Activated B cell treated with CpG ODN at 0.5 μM for 24 hours (primary cell): ENCODE results near the gene HS6ST3. TPM values are rescaled to one million over a fixed set of nuclear protein-coding genes. Genes with fewer than 3 reads are reported as not detected.

Experiments used
- ATAC-seq: fragments of 200-7000 bp; cut with Tn5 transposase; one replicate; pipeline ENCODE4 v1.10.0; 2021; ENCODE audit warnings: low read depth, mild to moderate bottlenecking, moderate library complexity
- CTCF ChIA-PET: fragments of 350-600 bp; sonication (Branson Sonifier 250); formaldehyde crosslinking; loops from one replicate; lab custom pipeline; 2021; ENCODE audit warnings: antibody characterized with exemption; lab: Charles Lee
- POLR2A ChIA-PET: fragments of 350-600 bp; sonication (Branson Sonifier 250); formaldehyde crosslinking; loops from one replicate; lab custom pipeline; 2021; ENCODE audit warnings: antibody characterized with exemption; lab: Charles Lee
- DNase-seq: peaks from one replicate; pipeline ENCODE4 v3.0.0; 2022
- H3K27ac Mint-ChIP-seq: one replicate; pipeline ENCODE4 v1.8.0; 2020; ENCODE audit warnings: mixed read lengths
- H3K27me3 Mint-ChIP-seq: one replicate; pipeline ENCODE4 v1.8.0; 2021; ENCODE audit warnings: mixed read lengths
- H3K36me3 Mint-ChIP-seq: one replicate; pipeline ENCODE4 v1.8.0; 2021; ENCODE audit warnings: low read depth, mixed read lengths
- H3K4me1 Mint-ChIP-seq: one replicate; pipeline ENCODE4 v1.8.0; 2021; ENCODE audit warnings: mixed read lengths
- H3K4me3 Mint-ChIP-seq: one replicate; pipeline ENCODE4 v1.8.0; 2020; ENCODE audit warnings: mild to moderate bottlenecking, mixed read lengths
- H3K9me3 Mint-ChIP-seq: one replicate; pipeline ENCODE4 v1.8.0; 2020; ENCODE audit warnings: mixed read lengths
- CTCF ChIP-seq: fragments of 200-600 bp; IDR thresholded peaks from one replicate; pipeline ENCODE4 v1.8.0; 2022; ENCODE audit warnings: antibody characterized with exemption, mild to moderate bottlenecking
- intact Hi-C: fragments of 100-400 bp; cut with micrococcal nuclease; formaldehyde crosslinking; loops from one replicate; pipeline ENCODE4 v1.15.1; 2024
- total RNA-seq: library from RNA; stranded (reverse); gene quantifications from 2 replicates; pipeline ENCODE4 v1.2.3, GENCODE V29; 2022

Gene HS6ST3
- total RNA-seq, 1 donor from 2014 or later, result not detected

GRCh38 chr13:96415831-96416385 lies 326.0 kb downstream of the HS6ST3 start:
- POLR2A ChIA-PET, result no interaction called here
- DNase-seq, result no peak

GRCh38 chr13:96417939-96418685 lies 328.2 kb downstream of the HS6ST3 start:
- Mint-ChIP-seq H3K27me3 (no peaks in the 10 kb centered on the region), H3K27ac (no peak overlapping the region), H3K9me3 (peaks cover 4% of the 10 kb centered on the region), H3K4me3 (no peak overlapping the region), H3K36me3 (no peaks in the 10 kb centered on the region), H3K4me1 (no peaks in the 10 kb centered on the region)
- POLR2A ChIA-PET, result no interaction called here
- CTCF ChIA-PET, result no interaction called here
- DNase-seq, result no peak
- no peak for ATAC-seq
- TF ChIP-seq CTCF, result no peak
- intact Hi-C loops, result no loop called here

More at GRCh38 chr13:96415831-96416385, 326.0 kb downstream of the HS6ST3 start:
- Mint-ChIP-seq H3K9me3 (peaks cover 10% of the 10 kb centered on the region), H3K4me3 (no peak overlapping the region), H3K36me3 (no peaks in the 10 kb centered on the region), H3K27me3 (no peaks in the 10 kb centered on the region), H3K4me1 (no peaks in the 10 kb centered on the region), H3K27ac (no peak overlapping the region)
- intact Hi-C loops, result no loop called here
- ATAC-seq, result no peak
- CTCF ChIA-PET, result no interaction called here
- TF ChIP-seq CTCF, result no peak

- Mint-ChIP-seq H3K4me3 (no peak overlapping the region), H3K4me1 (no peaks in the 10 kb centered on the region), H3K27ac (no peak overlapping the region), H3K27me3 (no peaks in the 10 kb centered on the region), H3K9me3 (peaks cover 4% of the 10 kb centered on the region), H3K36me3 (no peaks in the 10 kb centered on the region)
- no peak for TF ChIP-seq CTCF
- ChIA-PET POLR2A (no interaction called here), CTCF (no interaction called here)
- intact Hi-C loops, result no loop called here
- DNase-seq, result no peak
- no peak for ATAC-seq
These were observed 331.4 kb downstream of the HS6ST3 start for GRCh38 chr13:96421314-96421713.

GRCh38 chr13:96422002-96422401 lies 332.1 kb downstream of the HS6ST3 start:
- ATAC-seq, result no peak
- H3K27ac Mint-ChIP-seq, result no peak overlapping the region
- H3K9me3 Mint-ChIP-seq, result peaks cover 2% of the 10 kb centered on the region
- no peak for TF ChIP-seq CTCF
- no peaks in the 10 kb centered on the region for H3K36me3 Mint-ChIP-seq
- no peaks in the 10 kb centered on the region for H3K27me3 Mint-ChIP-seq
- CTCF ChIA-PET, result no interaction called here
- no peak for DNase-seq
- POLR2A ChIA-PET, result no interaction called here
- H3K4me3 Mint-ChIP-seq, result no peak overlapping the region
- intact Hi-C loops, result no loop called here
- H3K4me1 Mint-ChIP-seq, result no peaks in the 10 kb centered on the region

- Mint-ChIP-seq H3K36me3 (no peaks in the 10 kb centered on the region), H3K27me3 (no peaks in the 10 kb centered on the region), H3K4me3 (no peak overlapping the region), H3K4me1 (no peaks in the 10 kb centered on the region), H3K27ac (no peak overlapping the region), H3K9me3 (peaks cover 2% of the 10 kb centered on the region)
- no peak for TF ChIP-seq CTCF
- intact Hi-C loops, result no loop called here
- DNase-seq, result no peak
- ChIA-PET POLR2A (no interaction called here), CTCF (no interaction called here)
- no peak for ATAC-seq
These were observed 336.3 kb downstream of the HS6ST3 start for GRCh38 chr13:96426167-96426566.
